ENCODE measurements around the gene ARAP3. TPM values are rescaled to one million over a fixed set of nuclear protein-coding genes. Genes with fewer than 3 reads are reported as not detected.

ARAP3 gene
- total RNA-seq, 1 donor from 2014 or later, result 39.2 TPM

DNA sequence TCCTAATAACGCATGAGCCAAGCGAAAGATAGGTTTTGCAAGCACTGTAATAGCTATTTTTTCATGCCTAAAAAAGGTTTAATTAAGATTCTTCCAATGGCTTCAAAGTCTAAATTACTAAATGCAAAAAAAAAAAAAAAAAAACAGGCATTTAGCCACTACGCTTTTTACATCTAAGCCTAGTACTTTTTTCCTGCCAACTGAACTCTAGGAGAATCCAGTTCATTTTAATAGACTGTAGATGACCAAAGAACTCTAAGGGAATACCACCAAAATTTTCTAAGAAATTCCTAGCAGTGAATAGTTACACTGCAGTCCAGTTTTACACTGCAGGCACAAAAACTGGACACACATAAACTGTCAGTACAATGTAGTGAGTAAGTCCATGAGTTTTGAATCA, 73.0 kb downstream of the ARAP3 start:
- no peak overlapping the region for H3K27ac Mint-ChIP-seq (ENCODE audit: unreplicated experiment)
- DNase-seq (ENCODE audit: low read depth, low spot score), result no peak
- no peaks in the 10 kb centered on the region for H3K36me3 Mint-ChIP-seq (ENCODE audit: low read depth)
- no peaks in the 10 kb centered on the region for H3K9me3 Mint-ChIP-seq
- H3K4me3 Mint-ChIP-seq, result no peak overlapping the region
- no peaks in the 10 kb centered on the region for H3K27me3 Mint-ChIP-seq (ENCODE audit: low read depth)
- TF ChIP-seq, protein P1, sequence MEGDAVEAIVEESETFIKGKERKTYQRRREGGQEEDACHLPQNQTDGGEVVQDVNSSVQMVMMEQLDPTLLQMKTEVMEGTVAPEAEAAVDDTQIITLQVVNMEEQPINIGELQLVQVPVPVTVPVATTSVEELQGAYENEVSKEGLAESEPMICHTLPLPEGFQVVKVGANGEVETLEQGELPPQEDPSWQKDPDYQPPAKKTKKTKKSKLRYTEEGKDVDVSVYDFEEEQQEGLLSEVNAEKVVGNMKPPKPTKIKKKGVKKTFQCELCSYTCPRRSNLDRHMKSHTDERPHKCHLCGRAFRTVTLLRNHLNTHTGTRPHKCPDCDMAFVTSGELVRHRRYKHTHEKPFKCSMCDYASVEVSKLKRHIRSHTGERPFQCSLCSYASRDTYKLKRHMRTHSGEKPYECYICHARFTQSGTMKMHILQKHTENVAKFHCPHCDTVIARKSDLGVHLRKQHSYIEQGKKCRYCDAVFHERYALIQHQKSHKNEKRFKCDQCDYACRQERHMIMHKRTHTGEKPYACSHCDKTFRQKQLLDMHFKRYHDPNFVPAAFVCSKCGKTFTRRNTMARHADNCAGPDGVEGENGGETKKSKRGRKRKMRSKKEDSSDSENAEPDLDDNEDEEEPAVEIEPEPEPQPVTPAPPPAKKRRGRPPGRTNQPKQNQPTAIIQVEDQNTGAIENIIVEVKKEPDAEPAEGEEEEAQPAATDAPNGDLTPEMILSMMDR (conservative IDR thresholded peaks at IDR 0.05), result no peak
- H3K4me1 Mint-ChIP-seq, result peaks cover 15% of the 10 kb centered on the region

DNA sequence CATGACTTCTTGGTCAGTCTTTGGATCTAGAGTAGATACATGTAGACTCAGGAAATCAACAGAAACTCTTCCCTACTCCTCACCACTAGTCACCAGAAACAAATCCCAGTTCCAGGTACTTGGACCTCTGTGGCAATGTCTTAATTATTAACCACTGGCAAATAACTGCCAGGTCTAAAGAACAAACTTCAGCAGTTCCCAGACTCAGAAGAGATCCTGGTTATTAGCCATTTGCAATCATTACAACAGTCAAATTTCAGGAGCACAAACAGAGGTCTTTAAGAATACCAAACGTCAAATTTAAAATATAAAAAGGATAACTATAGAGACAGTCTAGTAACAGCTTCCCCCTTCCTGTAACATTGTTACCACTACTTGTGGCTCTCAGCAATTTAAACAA, 73.5 kb downstream of the ARAP3 start:
- TF ChIP-seq, protein P1 (conservative IDR thresholded peaks at IDR 0.05), result no peak
- no peak overlapping the region for H3K27ac Mint-ChIP-seq (ENCODE audit: unreplicated experiment)
- no peak overlapping the region for H3K4me3 Mint-ChIP-seq
- H3K4me1 Mint-ChIP-seq, result peaks cover 11% of the 10 kb centered on the region
- no peaks in the 10 kb centered on the region for H3K9me3 Mint-ChIP-seq
- no peaks in the 10 kb centered on the region for H3K36me3 Mint-ChIP-seq (ENCODE audit: low read depth)
- H3K27me3 Mint-ChIP-seq (ENCODE audit: low read depth), result no peaks in the 10 kb centered on the region
- no peak for DNase-seq (ENCODE audit: low read depth, low spot score)

DNA sequence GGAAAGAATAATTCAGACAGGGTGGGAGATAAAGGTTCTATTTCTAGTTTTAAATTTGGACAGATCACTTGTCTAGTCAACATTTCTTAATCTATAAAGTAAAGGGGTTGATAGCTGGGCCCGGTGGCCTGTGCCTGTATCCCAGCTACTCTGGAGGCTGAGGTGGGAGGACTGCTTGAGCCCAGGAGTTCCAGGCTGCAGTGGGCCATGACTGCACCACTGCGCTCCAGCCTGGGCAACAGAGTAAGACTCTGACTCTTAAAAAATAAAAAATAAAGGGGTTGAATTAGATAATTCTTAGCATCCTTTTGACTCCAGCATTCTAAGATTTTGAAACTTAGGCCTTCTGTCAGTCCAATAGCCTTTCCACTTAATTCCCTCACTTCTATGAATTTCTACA, 74.0 kb downstream of the ARAP3 start:
- Mint-ChIP-seq H3K4me1 (peaks cover 11% of the 10 kb centered on the region), H3K9me3 (no peaks in the 10 kb centered on the region), H3K27ac (ENCODE audit: unreplicated experiment) (no peak overlapping the region), H3K27me3 (ENCODE audit: low read depth) (no peaks in the 10 kb centered on the region), H3K4me3 (no peak overlapping the region), H3K36me3 (ENCODE audit: low read depth) (no peaks in the 10 kb centered on the region)
- TF ChIP-seq, protein P1 (conservative IDR thresholded peaks at IDR 0.05), result no peak
- DNase-seq (ENCODE audit: low read depth, low spot score), result no peak

DNA sequence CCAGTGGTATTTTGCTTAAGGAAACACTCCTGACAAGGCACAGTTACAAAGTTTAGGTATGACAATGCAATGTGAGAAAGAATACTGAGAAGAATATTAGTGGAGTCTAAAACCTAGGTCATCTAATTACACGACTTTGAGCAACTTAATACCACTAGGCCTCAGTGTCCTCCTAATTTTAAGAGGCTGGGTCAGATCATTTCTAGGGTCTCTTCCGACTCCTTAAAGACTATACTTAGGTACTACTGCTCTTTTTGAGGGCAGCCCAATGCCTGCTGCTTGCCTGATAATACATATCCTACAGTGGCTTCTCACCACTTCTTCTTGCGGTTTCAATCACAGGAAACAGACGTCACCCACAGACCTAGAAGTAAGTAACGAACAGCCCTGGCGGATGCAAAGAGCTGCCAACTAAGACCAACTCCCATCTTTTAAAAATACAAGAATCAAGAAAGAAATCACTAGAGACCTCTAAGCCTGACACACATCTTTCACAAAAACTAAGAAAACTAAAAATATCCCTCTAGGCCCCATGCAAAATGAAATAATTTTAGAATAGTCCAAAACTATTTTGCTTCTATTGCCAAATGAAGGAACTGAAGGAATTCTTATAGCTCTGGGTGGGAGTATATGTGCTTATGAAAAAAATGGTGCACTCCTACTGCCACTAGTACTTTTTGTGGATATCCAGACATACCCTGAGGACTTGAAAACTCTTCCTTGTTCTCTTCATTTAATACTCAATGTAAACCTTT, 76.3 kb downstream of the ARAP3 start:
- Mint-ChIP-seq H3K27ac (ENCODE audit: unreplicated experiment) (no peak overlapping the region), H3K36me3 (ENCODE audit: low read depth) (no peaks in the 10 kb centered on the region), H3K9me3 (no peaks in the 10 kb centered on the region), H3K4me3 (no peak overlapping the region), H3K27me3 (ENCODE audit: low read depth) (no peaks in the 10 kb centered on the region), H3K4me1 (peaks cover 6% of the 10 kb centered on the region)
- no peak for DNase-seq (ENCODE audit: low read depth, low spot score)
- TF ChIP-seq, protein P1 (conservative IDR thresholded peaks at IDR 0.05), result no peak

DNA sequence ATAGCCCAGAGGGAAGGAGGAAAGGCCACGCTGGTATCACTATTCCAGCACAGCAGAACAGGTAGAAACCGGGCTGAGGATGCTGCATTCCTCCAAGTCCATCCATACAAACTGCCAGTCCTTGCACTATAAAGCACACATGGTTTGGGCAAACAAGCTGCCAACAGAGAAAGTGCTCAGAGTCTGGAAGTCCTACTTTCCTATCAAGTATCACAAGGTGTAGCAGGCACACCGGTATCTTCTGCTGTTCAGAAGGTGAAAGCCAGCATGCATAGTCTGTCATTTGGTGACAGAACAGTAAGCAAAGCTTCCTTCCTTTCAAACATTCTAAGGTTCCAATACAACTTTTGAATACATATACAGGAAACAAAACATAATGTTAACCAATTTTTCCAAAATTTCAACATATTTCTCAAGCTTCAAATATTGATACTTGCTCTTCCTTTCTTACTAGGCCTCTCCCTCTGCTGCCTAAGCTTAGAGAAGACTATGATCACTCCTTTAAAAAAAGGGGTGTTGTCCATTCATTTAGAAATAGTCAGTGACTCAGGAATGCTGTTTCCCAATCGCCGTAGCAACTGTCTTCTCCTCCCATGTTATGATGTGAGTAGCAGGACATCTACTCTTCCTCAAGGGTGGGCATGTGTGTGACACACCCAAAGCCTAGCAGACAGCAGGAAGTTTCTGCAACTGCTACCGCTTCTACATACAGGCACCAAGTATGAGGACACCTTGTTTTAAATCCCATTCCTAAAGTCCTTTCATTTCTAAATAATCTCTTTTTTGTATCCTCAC, 77.9 kb downstream of the ARAP3 start:
- no peaks in the 10 kb centered on the region for H3K27me3 Mint-ChIP-seq (ENCODE audit: low read depth)
- no peak overlapping the region for H3K4me3 Mint-ChIP-seq
- no peaks in the 10 kb centered on the region for H3K9me3 Mint-ChIP-seq
- peaks cover 6% of the 10 kb centered on the region for H3K4me1 Mint-ChIP-seq
- no peak for DNase-seq (ENCODE audit: low read depth, low spot score)
- no peak overlapping the region for H3K27ac Mint-ChIP-seq (ENCODE audit: unreplicated experiment)
- H3K36me3 Mint-ChIP-seq (ENCODE audit: low read depth), result no peaks in the 10 kb centered on the region
- TF ChIP-seq, protein P1 (conservative IDR thresholded peaks at IDR 0.05), result no peak

Other genes with a start within 250 kb of the ARAP3 start
- gene PCDHGC3, start 206.3 kb downstream of the ARAP3 start, total RNA-seq, result 98.2 and 107 TPM in 2 replicates
- 14.8 and 15.9 TPM in 2 replicates for gene PCDHGC4, start 197.2 kb downstream of the ARAP3 start, total RNA-seq
- 2.2 and 3.0 TPM in 2 replicates for gene PCDHGC5, start 193.1 kb downstream of the ARAP3 start, total RNA-seq
- gene DIAPH1, start 63.2 kb downstream of the ARAP3 start, total RNA-seq, result 86.3 and 99.1 TPM in 2 replicates
- gene HDAC3, start 45.4 kb downstream of the ARAP3 start, total RNA-seq, result 110 and 114 TPM in 2 replicates
- gene RELL2, start 45.2 kb downstream of the ARAP3 start, total RNA-seq, result 6.5 and 6.9 TPM in 2 replicates
- 20.4 and 20.6 TPM in 2 replicates for gene FCHSD1, start 30.8 kb downstream of the ARAP3 start, total RNA-seq
- gene PCDH1, start 196.2 kb upstream of the ARAP3 start, total RNA-seq, result 16.2 and 17.3 TPM in 2 replicates
- gene DELE1, start 241.6 kb upstream of the ARAP3 start, total RNA-seq, result 88.7 and 93.5 TPM in 2 replicates